ENCODE results near the gene VAV1. TPM values are rescaled to one million over a fixed set of nuclear protein-coding genes. Genes with fewer than 3 reads are reported as not detected.
A peak's percentile ranks its signal among the peaks of the same experiment; 100 is the strongest.

The VAV1 gene
- total and polyA plus RNA-seq, 2 donors from 2014 or later = 0.90 to 15.5 TPM

- Histone ChIP-seq H3K4me1 (ENCODE audit: control insufficient read depth in 2 of 3, insufficient read depth in 2 of 3, low read depth in 1 of 3, low read length in 3 of 3) (peaks cover 0 to 5% (median 3%) of the 10 kb centered on the region in 3 donors), H3K9me3 (ENCODE audit: control insufficient read depth in 2 of 3, insufficient read depth in 1 of 3, low read length in 3 of 3) (no peaks in the 10 kb centered on the region), H3K36me3 (ENCODE audit: control insufficient read depth in 2 of 3, insufficient read depth in 3 of 3, low read length in 3 of 3) (peaks cover 5 to 30% (median 6%) of the 10 kb centered on the region in 3 donors), H3K9ac (ENCODE audit: low read length in 3 of 3) (no peak overlapping the region), H3K27me3 (ENCODE audit: control insufficient read depth, insufficient read depth, low read length) (no peaks in the 10 kb centered on the region), H3K4me3 (ENCODE audit: low read length in 3 of 3) (no peak overlapping the region), H3K27ac (ENCODE audit: low read depth in 2 of 2, low read length in 2 of 2) (no peak overlapping the region)
- intact Hi-C loops (cut with DNase I) = no loop called here
- FAIRE-seq (no peak), DNase-seq (peak in 1 of 5 donors; percentile 50)
- TF ChIP-seq CTCF (IDR thresholded peaks at IDR 0.05; ENCODE audit: borderline replicate concordance, extremely low read depth, insufficient read depth) = no peak
These were observed 21.3 kb upstream of the VAV1 start for GRCh38 chr19:6751189-6751588.

GRCh38 chr19:6752256-6753177 lies 20.0 kb upstream of the VAV1 start:
- Histone ChIP-seq H3K9ac (ENCODE audit: low read length in 3 of 3) (peak overlapping the region in 2 of 3 donors; percentile 40 to 78), H3K9me3 (ENCODE audit: control insufficient read depth in 2 of 3, insufficient read depth in 1 of 3, low read length in 3 of 3) (no peaks in the 10 kb centered on the region), H3K27ac (ENCODE audit: low read depth in 2 of 2, low read length in 2 of 2) (peak overlapping the region; percentile 68 to 78), H3K27me3 (ENCODE audit: control insufficient read depth, insufficient read depth, low read length) (no peaks in the 10 kb centered on the region), H3K4me1 (ENCODE audit: control insufficient read depth in 2 of 3, insufficient read depth in 2 of 3, low read depth in 1 of 3, low read length in 3 of 3) (peaks cover 0 to 5% (median 3%) of the 10 kb centered on the region in 3 donors), H3K36me3 (ENCODE audit: control insufficient read depth in 2 of 3, insufficient read depth in 3 of 3, low read length in 3 of 3) (peaks cover 0 to 22% (median 3%) of the 10 kb centered on the region in 3 donors), H3K4me3 (ENCODE audit: low read length in 3 of 3) (peak overlapping the region in 2 of 3 donors; percentile 50 to 54)
- TF ChIP-seq CTCF (IDR thresholded peaks at IDR 0.05; ENCODE audit: borderline replicate concordance, extremely low read depth, insufficient read depth) = no peak
- intact Hi-C loops (cut with DNase I) = no loop called here
- FAIRE-seq (no peak), DNase-seq (peak; percentile 69 to 86 (median 78))

GRCh38 chr19:6753178-6754031 lies 19.1 kb upstream of the VAV1 start:
- peaks cover 0 to 16% (median 0%) of the 10 kb centered on the region in 3 donors for H3K36me3 ChIP-seq (ENCODE audit: control insufficient read depth in 2 of 3, insufficient read depth in 3 of 3, low read length in 3 of 3)
- H3K9me3 ChIP-seq (ENCODE audit: control insufficient read depth in 2 of 3, insufficient read depth in 1 of 3, low read length in 3 of 3) = no peaks in the 10 kb centered on the region
- peak; percentile 63 for TF ChIP-seq CTCF (IDR thresholded peaks at IDR 0.05; ENCODE audit: borderline replicate concordance, extremely low read depth, insufficient read depth)
- H3K4me1 ChIP-seq (ENCODE audit: control insufficient read depth in 2 of 3, insufficient read depth in 2 of 3, low read depth in 1 of 3, low read length in 3 of 3) = peaks cover 0 to 5% (median 0%) of the 10 kb centered on the region in 3 donors
- peak overlapping the region in 2 of 3 donors; percentile 40 to 78 for H3K9ac ChIP-seq (ENCODE audit: low read length in 3 of 3)
- intact Hi-C loops (cut with DNase I) = no loop called here
- FAIRE-seq = no peak
- peak overlapping the region in 2 of 3 donors; percentile 50 to 54 for H3K4me3 ChIP-seq (ENCODE audit: low read length in 3 of 3)
- H3K27me3 ChIP-seq (ENCODE audit: control insufficient read depth, insufficient read depth, low read length) = no peaks in the 10 kb centered on the region
- peak; percentile 80 to 95 (median 88) for DNase-seq
- H3K27ac ChIP-seq (ENCODE audit: low read depth in 2 of 2, low read length in 2 of 2) = peak overlapping the region; percentile 68 to 83
